SK-N-DZ (cell line): ENCODE data around the gene DNAJB6.

Experiments used
- DNase-seq: peaks from one replicate; pipeline ENCODE4 v3.0.0-alpha.2; 2015; ENCODE audit warnings: low spot score

The DNAJB6 gene

GRCh38 chr7:157368955-157369354, 32.2 kb downstream of the DNAJB6 start:
- peak; percentile 25 for DNase-seq

GRCh38 chr7:157370742-157371141, 33.9 kb downstream of the DNAJB6 start:
- DNase-seq, result no peak

GRCh38 chr7:157371296-157371695, 34.5 kb downstream of the DNAJB6 start:
- DNase-seq, result no peak

- no peak for DNase-seq
These were observed 35.8 kb downstream of the DNAJB6 start for GRCh38 chr7:157372300-157373232.

GRCh38 chr7:157373493-157373892, 36.7 kb downstream of the DNAJB6 start:
- DNase-seq, result no peak

DNA sequence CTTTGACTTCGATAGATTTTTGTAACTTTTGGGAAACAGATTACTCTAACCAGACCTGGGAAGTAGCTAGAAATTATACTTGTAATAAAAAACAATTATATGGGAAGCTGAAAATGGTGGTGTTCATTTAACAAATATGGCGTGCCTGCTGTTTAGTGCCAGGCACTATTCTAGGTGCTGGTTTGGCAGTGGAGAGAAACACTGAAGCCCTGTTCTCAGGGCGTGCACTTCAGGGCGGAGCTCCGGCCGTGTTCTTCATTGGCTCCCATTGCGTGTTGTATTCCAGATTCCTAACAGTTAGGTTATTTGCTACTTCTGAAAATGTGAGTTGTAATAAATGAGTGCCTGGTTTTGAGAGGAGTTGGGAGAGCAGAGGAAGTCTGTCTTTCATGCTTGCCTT, 38.6 kb downstream of the DNAJB6 start:
- DNase-seq, result no peak

DNA sequence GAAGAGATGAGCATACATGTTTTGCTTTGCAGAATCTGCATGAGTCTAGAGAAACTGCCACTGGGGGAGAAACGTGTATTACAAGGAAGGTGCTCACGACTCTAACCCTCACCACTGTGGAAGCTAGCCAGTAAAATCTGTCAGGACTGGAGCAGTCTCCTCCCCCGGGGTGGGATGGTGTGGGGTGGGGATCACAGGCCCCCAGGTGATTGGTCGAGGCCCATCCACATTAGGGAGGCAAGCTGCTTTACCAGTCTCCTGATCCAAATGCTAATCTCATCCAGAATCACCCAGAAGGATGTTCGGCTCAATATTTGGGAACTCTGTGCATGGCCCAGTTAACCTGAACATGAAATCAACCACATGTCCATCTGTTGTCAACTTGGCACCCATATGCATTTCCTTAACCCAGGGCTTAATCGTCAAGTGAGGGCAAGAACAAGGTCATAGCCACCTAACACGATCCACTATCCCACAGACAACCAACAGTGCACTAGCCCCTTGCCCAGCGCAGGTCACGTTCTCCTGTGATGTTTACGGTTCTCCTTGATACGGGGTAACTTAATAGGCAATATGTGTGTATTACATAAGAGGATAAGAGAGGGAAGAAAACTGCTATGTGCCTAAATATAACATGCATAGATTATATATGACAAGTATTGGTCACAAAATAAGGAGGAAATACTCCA, 40.8 kb downstream of the DNAJB6 start:
- no peak for DNase-seq

GRCh38 chr7:157378390-157378789, 41.6 kb downstream of the DNAJB6 start:
- no peak for DNase-seq

DNA sequence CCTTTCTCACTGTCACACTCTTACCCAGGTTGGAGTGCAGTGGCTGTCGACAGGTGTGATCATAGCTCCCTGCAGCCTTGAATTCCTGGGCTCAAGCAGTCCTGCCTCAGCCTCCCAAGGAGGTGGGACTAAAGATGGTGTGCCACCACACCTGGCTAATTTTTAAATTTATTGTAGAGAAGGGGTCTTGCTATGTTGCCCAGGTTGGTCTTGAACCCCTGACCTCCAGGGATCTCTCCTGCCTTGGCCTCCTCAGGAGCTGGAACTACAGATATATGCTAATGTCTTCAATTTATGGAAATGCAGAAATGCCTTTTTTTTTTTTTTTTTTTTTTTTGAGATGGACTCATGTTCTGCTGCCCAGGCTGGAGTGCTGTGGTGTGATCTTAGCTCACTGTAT, 42.7 kb downstream of the DNAJB6 start:
- DNase-seq, result no peak

DNA sequence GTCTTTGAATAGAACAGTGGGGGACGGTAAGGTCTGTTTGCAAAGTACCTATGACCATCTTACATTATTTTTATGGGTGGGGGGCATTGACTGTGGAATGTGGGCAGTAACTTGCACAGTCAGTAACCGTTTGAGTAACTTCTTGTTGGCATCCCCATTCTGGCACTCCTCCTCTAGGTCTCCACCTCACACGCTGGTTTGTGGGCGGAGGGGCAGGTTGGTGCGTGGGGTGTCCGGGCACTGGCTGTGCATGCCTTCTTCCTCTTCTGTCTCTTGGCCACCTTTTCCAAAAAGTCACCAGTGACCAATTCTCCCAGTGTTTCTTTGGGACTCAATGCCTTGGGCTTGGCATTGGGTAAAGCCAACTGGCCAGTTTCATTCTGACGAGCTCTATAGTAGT, 43.6 kb downstream of the DNAJB6 start:
- DNase-seq, result no peak

GRCh38 chr7:157383868-157384267, 47.1 kb downstream of the DNAJB6 start:
- DNase-seq, result no peak

GRCh38 chr7:157384301-157384700, 47.5 kb downstream of the DNAJB6 start:
- no peak for DNase-seq

DNA sequence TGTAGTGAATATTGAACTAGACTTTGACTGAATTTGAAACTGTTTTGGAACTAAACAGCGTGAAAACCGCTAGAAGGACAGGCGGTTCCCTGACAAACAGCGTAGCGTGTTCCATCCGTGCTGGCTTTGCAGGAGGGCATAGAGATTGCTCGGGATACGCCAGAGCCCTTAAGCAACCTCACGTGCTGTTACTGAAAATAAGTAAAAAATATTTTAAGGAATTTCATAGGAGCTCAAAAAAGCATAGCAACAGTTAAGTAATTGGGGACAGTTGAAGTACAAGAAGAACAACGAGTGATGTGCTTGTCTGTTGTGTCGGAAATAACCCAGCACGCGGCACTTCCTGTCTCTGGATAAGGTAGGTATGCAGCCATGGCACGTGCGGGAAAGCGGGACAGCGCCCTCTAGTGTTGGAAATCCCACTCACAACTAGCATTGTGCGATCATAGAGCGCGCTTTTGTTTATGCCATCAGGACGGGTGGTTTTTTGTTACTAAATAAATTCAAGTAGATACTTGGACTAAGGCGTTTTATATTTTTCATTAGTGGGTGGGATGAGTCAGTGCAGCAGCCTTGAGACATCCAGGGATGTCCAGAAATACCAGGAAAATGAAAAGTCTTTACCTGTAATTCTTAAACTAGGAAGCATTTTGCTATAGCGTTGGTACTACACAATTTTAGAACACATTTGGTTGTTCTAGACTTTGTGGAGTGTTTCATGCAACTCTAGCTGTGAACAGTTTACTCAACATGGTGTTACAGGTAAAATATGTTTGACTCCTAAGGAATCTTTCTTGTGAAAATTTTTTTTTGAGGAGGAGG, 50.4 kb downstream of the DNAJB6 start:
- peak; percentile 70 for DNase-seq

GRCh38 chr7:157388301-157388700, 51.5 kb downstream of the DNAJB6 start:
- DNase-seq, result no peak

DNA sequence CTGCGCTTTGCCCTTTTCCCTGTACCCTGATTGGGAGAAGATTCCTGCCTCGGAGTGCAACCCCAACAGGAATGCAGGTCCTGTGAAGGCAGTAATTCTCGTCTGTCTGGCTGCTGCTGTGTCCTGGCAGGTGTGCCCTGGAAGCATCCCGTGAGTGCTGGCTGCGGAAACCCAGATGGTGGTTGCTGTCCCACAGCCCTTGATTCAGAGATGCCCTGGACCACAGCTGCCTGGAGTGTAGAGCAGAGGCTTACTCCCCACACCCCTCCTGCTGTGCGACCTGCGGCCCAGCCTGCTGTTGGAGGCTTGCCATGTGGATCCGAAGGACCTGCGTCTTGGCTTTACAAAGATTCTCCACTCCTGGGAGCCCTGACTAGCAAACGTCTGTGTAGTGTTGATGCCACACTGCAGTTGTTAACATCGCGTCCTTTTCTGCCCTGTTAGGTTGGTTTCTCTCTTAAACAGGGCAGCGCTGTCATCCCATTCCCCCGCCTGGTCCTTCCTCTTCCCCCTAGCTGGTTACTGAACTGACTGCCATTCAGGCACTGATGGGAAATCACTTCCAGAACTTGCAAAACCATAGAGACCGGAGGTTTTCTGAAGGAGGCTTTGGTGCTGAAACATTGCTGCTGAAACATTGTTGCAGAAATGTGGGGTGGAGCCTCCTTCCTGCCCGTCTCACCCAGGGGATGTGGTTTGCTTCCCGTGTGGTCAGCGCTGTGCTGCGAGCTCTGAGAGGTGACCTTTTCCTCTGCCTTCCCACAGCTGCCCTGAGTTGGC, 53.3 kb downstream of the DNAJB6 start:
- no peak for DNase-seq

GRCh38 chr7:157391036-157391710, 54.4 kb downstream of the DNAJB6 start:
- DNase-seq, result no peak

- no peak for DNase-seq
These were observed 55.6 kb downstream of the DNAJB6 start for GRCh38 chr7:157392256-157393037.

GRCh38 chr7:157394246-157395191, 57.7 kb downstream of the DNAJB6 start:
- DNase-seq, result no peak

- no peak for DNase-seq
These were observed 58.4 kb downstream of the DNAJB6 start for GRCh38 chr7:157395206-157395605.
